GM21367 (cell line): Measurements from ENCODE around the gene F2RL1.
"Not testable (repeated sequence)": the region's sequence is repeated elsewhere in the genome, so short reads cannot be mapped to it uniquely, and the experiment has no call there.

ENCODE experiments used
- ATAC-seq: cut with Tn5 transposase; IDR thresholded peaks from one replicate; pipeline ENCODE4 v1.9.1; 2021; ENCODE audit not compliant: unreplicated experiment

Gene F2RL1

GRCh38 chr5:76805821-76806505, 12.9 kb upstream of the F2RL1 start:
- no peak for ATAC-seq

GRCh38 chr5:76807296-76807695, 11.5 kb upstream of the F2RL1 start:
- ATAC-seq = no peak

- no peak for ATAC-seq
Observed at GRCh38 chr5:76808141-76808691, 10.6 kb upstream of the F2RL1 start.

DNA sequence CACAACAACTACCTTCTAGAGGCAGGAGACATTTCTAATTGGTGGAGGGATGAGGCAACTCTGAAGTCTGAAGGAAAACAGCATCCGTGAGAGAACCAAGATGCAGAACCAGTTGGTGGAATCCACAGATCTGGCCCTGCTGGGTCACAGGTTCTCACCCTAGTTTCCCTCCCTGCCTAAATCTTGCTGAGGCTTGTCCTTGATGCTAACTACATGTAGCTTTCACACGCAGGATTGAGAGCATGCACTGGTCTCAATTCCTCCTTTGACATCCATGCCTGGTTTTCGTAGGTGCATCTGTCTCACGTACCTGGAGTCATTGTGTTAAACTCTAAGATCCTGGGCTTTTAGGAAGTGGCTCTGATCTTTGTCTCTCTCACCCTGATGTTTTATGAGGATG, 9.7 kb upstream of the F2RL1 start:
- ATAC-seq = no peak

DNA sequence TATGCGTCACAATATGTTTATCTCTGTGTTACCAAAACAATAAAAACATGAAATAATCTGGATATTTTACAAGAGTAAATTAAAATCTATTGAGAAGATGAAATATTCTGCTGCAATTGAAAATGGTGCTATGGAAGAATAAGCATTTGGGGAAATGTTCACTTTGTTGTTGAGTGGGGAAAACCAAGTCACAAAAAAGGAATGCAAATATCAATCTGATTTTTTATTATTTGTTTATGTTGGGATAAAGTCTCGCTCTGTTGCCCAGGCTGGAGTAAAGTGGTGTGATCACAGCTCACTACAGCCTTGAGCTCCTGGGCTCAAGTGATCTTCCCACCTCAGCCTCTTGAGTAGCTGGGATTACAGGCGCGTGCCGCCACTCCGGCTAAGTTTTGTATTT, 8.6 kb upstream of the F2RL1 start:
- no peak for ATAC-seq

DNA sequence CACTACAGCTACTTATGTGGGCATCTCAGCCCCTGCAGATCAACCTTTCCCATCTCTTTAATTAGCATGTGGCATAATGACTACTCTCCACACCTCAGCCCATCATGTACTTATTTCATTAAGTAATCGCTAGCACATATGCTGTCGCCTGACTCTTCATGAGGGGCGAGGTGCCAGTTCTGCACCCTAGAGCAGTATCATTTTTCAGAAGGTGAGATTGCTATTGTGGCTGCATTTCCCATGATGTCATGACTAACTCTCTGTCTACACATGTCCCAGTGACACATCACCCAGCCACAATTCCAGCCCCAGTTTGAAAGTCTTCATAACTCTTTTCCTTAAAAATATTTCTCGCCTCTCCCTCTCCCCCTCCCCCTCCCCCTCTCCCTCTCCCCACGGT, 7.6 kb upstream of the F2RL1 start:
- no peak for ATAC-seq

DNA sequence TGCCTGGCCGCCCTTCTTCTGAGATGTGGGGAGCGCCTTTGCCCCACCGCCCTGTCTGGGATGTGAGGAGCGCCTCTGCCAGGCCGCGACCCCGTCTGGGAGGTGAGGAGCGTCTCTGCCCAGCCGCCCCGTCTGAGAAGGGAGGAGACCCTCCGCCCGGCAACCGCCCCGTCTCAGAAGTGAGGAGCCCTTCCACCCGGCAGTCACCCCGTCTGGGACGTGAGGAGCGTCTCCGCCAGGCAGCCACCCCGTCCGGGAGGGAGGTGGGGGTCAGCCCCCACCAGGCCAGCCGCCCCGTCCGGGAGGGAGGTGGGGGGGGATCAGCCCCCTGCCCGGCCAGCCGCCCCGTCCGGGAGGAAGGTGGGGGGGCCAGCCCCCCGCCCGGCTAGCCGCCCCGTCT, 6.6 kb upstream of the F2RL1 start:
- not testable (repeated sequence) for ATAC-seq

DNA sequence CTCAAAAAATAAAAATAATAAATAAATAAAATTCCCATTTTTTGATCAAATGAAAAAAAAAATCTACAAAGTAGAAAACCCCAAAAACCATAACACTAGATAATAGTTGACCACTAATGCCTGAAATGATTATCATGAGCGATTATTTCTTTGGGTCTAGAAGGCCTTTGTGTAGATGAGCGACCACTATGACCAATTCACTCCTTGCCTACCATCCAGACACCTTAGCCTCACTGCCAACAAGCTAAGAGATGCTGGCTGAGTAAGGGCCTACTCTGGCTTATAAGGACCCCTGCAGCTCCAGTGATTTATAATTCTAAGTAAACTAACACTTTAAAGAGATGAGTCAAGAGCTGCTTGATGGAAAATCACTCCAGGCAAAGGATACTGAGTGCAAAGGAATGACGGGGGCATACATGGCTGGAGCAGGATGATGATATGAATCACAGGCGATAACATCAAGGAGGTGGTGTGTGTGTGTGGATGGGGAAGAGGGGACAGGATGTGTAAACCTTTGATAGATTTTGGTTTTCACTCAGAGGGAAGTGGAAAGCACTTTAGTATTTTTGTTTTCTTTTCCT, 4.8 kb upstream of the F2RL1 start:
- no peak for ATAC-seq

- no peak for ATAC-seq
Observed at GRCh38 chr5:76816110-76816831, 2.6 kb upstream of the F2RL1 start.

- no peak for ATAC-seq
Observed at GRCh38 chr5:76819851-76820525, 1.2 kb downstream of the F2RL1 start.

DNA sequence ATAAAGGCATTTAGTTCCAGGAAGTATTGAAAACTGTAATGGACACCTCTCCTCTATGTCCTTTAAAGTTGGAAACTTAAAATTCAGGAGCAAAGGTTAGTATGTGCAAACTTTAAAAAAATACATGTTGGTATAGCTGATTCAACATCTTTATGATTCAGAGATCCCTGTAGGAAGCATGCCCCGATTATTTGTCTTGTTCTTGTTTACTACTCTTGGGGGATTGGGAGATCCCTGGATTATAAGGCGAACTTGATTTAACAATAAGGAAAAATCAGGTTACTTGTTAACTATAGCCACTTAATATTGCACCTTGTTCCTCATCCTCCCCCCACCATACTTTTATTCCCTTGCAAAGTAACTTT, 1.7 kb downstream of the F2RL1 start:
- no peak for ATAC-seq

GRCh38 chr5:76821136-76821535, 2.3 kb downstream of the F2RL1 start:
- no peak for ATAC-seq

DNA sequence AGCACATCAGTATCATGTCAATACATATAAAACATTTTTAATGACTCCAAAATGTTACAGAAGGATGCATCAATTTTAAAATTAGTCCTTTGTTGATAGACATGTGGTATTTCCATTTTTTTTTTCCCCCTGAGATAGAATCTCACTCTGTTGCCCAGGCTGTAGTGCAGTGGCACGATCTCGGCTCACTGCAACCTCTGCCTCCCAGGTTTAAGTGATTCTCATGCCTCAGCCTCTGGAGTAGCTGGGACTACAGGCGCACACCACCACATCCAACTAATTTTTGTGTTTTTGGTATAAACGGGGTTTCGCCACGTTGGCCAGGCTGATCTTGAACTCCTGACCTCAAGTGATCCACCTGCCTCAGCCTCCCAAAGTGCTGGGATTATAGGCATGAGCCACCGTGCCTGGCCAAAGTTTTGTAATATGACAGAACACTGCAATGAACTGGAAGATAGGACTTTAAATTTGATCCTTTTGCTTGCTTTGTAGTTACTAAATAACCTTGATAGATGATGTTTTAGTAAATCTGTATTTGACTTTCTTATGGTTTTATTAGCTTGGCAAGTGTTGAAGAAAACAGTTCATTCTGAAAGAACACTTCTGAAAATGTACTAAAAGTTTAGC, 3.4 kb downstream of the F2RL1 start:
- ATAC-seq = not testable (repeated sequence)

GRCh38 chr5:76826416-76826815, 7.6 kb downstream of the F2RL1 start:
- not testable (repeated sequence) for ATAC-seq

DNA sequence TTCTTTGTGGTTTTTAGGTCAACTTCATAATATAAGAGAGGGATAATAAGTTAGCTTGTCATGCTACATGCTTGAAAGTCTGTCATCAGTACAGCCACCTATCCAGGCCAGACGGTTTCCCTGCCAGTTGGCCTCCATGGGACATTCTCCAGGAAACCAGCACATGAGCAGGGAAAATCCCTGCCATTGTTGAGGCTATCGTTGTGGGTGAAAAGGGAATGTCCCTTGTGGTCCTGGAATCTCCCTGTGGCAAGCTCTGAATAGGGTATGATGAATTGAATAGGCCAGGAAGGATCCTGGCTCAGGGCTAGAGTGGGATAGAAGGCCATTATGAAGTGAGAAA, 12.3 kb downstream of the F2RL1 start:
- ATAC-seq = no peak

DNA sequence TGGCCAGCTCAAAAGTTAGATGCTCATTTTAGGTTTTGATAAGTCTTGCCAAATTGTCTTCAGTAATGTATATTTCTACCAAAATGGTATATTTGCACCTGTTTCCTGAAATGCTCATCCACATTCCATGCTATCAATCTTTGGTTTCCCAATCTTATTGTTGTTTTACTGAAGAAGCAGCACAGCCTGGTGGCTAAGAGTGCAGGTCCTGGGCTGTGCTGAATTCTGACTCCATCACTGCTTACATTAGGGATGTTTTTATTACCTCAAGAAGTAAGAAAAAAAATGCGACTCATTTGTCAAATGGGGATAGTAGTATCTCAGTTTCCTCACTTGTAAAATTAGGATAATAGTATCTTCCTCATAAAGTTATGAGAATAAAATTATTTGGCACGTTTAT, 17.4 kb downstream of the F2RL1 start:
- no peak for ATAC-seq

DNA sequence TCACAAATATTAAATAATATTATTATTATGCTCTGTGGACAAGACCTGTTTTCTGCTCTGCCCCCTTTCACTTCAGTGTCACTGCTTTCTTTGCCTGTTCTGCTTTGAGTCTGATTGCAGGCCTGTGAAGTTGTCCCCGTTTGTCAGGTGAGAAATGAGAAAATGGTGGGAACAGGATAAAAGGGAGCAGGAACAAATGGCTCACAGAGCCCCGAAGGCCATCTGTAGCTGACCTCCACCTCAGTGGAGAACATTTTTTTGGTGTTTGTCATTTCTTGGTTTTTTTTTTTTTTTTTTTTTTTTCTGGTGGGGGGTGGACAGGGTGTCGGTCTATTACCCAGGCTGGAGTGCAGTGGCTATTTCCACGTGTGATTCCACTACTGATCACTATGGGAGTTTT, 17.8 kb downstream of the F2RL1 start:
- no peak for ATAC-seq

GRCh38 chr5:76838481-76839261, 19.8 kb downstream of the F2RL1 start:
- no peak for ATAC-seq

GRCh38 chr5:76841361-76841760, 22.5 kb downstream of the F2RL1 start:
- no peak for ATAC-seq

GRCh38 chr5:76845890-76846289, 27.1 kb downstream of the F2RL1 start:
- no peak for ATAC-seq
